NCI-H1694 (cell line): ENCODE results near the gene CRYGD.
"Not testable (repeated sequence)": the region's sequence is repeated elsewhere in the genome, so short reads cannot be mapped to it uniquely, and the experiment has no call there.

Experiments used
- DNase-seq: peaks from one replicate; lab custom pipeline; 2025; lab: John Stamatoyannopoulos, UW

Gene CRYGD

DNA sequence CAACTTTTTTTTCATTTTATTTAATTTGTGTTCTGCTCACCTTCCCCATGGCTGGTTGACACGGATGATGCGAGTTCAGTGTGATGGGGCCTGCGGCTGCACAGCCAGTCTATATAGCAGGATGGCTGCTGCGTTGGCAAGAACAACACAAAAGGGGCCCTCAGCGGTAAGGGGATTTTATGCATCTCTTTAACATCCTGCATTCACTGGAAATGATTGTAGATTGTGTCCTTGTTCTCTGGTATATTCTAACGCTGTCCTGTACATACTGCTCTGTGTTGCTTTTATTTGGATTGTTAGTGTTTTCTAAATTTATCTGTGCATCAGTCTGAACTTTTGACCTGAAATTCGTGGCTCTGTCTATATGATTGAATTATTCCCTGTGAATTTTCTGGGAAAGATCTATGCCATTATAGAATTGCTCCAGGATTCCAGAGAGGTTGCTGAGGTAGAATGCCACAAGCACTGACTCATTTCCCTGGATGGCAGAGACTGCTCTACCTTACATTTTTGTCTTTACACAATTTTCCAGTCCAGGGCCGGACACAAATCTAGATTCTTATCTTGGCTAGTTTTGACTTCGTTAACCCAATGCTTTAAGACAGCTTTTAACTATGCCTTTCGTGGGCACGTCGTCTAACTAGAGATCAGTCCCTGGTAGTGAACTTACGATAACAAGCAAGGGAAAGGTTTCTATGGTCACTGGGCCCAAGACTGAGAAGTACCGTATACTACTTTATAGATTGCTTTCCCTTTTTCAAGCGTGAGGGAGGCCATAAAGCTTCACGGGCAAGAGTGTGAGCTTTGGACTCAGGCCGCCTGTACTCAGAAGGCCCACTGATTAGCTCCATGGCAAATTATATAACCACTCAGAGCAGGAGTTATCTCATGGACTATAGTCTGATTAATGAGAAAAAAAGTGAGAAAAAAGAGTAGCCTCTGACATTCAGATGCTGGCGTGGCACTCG, 5.7 kb upstream of the CRYGD start, which contains the start of gene CRYGC:
TSS of gene CRYGC (minus strand) at position 85 of the 968 bp plus-strand sequence. CDS start at position 49, 36 bp downstream.
- no peak for DNase-seq

DNA sequence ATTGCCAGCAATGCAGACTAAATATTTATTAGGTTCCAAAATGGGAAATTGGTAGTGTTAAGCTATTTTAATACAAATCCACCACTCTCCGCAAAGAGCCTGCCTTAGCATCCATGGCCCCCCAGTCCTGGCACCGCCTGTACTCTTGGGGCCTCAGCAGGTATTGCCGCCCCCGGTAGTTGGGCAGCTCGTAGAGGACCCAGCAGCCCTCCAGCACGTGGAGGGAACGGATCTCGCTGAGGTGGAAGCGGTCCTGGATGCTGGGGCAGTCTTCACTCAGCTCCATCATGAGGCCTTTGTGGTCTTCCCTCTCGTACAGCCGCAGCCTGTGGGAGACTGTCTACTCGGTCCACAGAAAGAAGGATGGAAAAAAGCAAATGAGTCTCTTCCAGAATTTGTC, 3.8 kb upstream of the CRYGD start:
- DNase-seq: no peak

DNA sequence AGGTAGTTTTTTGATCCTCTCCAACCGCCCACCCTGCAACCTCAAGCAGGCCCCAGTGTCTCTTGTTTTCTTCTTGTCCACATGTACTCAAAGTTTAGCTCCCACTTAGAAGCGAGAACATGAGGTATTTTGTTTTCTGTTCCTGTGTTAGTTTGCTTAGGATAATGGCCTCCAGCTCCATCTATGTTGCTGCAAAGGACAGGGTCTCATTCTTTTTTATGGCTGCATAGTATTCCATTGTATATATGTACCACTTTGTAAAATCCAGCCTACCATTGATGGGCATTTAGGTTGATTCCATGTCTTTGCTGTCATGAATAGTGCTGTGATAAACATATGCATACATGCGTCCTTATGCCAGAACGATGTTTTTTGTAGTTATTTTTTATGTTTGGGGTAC, 2.8 kb upstream of the CRYGD start:
- no peak for DNase-seq

DNA sequence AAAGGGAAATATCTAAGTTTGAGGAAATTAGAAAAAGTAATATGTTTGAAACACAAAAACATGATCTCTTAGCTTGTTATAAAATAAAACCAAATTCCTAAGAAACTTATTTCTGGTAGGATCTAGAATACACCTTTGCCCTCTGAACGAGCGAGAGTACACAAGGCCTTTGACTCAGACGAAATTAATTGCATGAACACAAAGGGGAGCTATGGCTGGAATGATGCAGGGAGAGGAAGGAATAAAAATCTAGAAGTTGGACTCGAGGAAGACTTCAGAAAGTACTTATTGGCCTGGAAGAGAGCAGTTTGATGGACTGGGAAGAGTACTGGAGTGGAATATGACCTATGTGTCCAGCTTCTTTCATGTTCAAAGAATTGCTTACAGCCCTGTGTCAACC, 927 bp upstream of the CRYGD start:
- DNase-seq: no peak

DNA sequence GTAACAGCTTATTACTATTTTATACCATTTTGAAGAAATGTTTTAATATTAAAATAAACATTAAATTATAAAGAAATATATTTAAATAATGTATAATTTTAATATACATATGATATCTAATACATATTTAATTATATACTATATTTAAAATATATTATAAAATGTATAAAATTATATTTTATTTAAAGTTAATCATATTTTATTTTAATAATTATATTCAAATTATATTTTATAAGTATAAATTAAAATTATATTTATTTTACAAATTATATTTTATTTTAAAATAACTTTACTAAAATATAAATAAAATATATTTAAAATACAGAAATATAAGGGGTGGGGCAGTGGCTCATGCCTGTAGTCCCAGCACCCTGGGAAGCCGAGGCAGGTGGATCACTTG, 2.1 kb downstream of the CRYGD start:
- DNase-seq: no peak

DNA sequence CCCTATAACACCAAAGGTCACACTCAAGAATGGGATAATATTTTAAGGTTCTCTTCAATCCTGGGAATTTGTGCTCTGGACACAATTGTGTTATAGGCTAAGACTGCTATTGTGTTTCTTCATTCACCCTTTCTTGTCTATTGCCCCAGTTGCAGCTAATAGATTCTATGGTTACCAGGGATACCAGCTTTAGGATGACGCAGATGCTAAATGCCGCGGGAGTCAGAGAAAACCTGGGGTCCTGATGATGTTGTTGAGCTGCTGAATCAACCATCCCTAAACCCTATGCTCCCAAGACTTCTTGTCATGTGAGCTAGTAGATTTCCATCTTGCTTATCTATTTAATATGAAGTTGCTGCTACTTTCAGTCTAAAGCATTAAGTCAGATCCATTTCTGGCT, 5.4 kb downstream of the CRYGD start:
- DNase-seq: no peak

DNA sequence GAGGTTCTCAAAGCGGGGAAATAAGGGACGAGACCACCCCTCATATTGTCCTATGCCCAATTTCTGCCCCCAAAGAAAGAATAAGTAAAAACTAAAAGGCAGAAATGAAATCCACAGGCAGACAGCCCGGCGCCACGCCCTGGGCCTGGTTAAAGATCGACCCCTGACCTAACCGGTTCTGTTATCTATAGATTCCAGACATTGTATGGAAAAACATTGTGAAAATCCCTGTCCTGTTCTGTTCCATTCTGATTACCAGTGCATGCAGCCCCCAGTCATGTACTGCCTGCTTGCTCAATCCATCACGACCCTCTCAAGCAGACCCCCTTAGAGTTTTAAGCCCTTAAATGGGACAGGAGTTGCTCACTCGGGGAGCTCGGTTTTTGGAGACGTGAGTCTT, 6.9 kb downstream of the CRYGD start:
- not testable (repeated sequence) for DNase-seq

DNA sequence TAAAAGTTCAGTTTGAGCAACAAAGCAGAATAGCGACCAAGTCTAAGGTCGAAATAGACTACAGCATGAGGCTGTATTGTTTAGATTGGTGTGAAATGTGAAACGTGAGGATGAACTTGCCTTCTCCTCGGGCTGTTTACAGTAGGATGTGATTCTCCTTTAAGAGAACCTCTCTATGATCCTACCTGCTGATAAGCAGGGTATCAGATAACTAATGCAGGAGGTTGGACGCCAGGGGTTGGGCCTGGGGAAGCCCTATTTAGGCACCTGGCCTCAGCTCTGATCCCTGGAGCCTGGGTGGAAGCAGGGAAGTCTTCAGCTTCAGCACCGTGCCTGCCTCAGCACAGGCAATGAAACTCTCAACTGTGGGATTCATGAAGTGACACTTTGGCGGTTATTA, 11.4 kb downstream of the CRYGD start:
- no peak for DNase-seq

DNA sequence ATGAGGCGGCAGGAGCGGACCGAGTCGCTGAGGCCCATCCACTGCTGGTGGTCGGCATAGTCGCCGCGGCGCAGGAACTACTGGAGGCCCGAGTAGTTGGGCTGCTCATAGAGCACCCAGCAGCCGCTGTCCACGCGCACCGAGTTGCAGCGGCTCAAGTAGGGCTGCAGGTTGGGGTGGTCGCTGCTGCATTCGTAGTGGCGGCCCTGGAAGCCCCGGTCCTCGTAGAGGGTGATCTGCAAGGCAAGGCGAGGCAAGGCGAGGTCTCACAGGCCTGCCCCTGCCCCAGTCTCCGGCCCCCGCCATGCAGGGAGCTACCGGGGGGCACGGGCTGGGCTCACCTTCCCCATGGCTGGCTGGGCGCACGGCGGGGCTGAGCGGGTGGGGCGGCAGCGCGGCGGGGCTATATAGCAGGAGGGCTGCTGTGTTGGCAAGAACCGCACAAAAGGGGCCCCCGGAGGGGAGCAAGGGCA, 12.0 kb downstream of the CRYGD start:
- not testable (repeated sequence) for DNase-seq

DNA sequence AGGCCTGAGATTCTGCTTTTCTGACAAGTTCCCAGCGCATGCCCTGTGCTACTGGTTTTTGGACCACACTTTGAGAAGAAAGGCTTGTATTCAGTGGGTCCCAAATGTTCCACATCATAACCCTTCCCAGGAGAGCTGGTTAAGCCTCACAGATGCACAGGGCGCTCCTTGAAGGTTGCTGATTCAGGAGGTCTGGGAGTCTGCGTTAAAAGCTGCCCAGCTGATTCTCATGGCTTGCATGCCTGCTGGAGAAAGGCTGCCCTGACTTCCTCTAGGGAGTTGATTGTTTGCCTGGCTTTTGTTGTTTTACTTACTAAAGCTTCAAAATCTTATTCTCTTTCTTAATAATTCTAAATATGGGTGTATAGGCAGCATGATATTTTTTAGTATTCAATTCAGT, 20.7 kb downstream of the CRYGD start:
- no peak for DNase-seq

DNA sequence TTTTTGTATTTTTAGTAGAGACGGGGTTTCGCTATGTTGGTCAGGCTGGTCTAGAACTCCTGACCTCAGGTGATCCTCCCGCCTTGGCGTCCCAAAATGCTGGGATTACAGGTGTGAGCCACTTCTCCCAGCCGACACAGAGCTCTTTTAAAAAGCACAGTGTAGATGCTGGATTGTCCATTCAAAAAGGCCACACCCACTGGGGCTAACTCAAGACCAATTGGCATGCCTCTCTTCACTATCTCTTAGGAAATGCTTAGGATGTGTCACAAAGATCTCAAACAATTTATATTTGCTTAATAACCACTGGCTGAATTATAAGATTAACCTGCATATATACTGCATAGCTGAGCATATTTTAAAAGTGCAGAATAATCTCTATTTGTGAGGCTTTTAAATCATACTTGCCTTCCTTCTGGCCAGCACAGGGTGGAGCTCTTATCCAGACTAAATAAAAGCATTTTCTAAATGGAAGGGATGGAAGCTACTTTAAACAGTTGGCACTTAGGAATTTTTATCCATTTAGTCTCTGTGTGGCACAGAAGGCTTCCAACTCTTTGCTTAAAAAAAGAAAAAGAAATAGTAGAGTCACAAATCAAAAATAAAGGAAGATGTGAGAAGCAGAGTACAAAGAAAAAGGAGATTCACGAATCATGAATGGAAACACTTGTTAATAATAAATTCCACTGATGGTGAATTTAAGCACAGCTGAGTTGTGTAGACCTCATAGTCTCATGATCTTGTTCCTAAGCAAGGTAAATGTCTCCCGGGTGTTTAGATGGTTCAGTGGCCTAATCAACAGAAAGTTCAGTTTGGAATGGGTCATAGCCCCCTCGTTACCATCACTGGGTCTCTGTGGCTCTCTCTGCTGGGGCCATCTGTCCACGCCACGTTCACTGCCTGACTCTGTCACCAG, 22.4 kb downstream of the CRYGD start:
- DNase-seq: peak; percentile 18

DNA sequence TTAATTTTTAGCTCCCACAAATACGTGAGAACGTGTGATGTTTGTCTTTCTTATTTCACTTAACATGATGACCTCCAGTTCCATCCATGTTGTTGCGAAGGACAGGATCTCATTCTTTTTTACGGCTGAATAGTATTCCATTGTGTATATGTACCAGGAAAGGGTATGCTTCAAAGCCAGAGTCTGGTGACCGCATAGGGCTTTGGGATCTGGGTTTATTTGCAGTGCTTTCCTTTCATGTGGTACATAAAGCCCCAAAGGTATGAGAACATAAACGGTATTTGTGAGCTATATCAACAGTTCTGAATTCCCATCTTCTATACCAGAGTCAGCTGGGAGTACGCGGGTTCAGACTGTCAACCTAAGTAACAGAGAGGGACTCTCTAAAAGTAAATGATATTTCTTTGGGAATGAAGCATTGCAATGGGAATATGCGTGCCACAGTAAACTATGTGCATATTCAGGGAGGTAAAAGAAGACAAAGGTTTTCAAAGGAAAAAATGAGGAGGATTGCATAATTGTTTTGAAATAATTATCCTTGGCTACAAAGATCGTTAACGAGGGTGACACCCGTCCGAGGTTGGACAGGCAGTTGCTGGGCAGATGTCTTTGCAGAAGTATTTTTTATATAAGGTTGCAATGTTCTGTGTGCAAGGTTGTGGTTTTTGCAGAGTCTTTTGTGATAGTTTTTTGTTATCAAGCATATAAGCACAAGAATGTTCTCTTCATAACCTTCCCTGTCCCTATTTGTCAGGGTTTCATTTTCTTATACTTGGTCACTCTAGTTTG, 24.4 kb downstream of the CRYGD start:
- DNase-seq: no peak

DNA sequence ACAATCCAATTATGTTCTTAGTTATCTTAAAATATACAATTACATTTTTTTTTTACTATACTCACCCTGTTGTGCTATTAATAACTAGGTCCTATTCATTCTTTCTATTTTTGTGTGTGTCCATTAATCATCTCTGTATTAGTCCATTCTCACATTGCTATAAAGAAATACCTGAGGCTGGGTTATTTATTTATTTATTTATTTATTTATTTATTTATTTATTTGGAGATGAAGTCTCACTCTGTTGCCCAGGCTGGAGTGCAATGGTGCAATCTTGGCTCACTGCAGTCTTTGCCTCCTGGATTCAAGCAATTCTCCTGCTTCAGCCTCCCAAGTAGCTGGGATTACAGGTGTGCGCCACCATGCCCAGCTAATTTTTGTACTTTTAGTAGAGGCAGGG, 25.6 kb downstream of the CRYGD start:
- not testable (repeated sequence) for DNase-seq

DNA sequence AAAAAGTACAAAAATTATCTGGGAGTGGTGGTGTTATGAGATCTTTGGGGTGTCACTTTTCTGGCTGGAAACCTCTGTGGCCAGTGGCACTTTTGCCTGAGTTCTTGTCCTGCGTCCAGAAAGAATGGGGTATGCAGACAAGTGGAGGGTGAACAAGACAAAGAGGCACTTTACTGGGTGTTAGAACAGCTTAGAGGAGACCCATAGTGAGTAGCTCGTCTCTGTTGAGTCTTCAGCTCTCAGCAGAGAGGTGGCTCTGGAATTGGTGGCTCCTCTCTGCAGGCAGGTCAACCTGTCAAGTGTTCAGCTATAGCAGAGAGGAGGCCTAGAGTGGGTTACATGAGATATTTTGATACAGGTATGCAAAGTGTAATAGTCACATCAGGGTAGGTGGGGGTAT, 26.1 kb downstream of the CRYGD start:
- DNase-seq: no peak

DNA sequence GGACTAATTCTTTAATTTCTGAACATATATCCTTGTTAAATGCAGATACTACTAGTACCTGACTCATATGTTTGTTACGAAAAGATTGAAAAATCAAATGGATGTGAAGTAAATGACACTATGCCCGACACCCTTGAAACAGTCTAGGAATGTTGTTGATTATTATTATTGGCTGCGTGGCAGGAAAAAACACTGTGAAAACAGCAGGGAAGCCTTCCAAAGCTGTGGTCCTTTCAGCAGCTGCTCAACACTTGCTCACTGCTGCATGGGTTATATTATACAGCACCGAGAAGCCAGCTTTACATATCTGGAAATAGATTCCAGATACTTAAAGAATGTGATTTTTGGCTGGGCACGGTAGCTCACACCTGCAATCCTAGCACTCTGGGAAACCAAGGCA, 26.5 kb downstream of the CRYGD start:
- DNase-seq: no peak

DNA sequence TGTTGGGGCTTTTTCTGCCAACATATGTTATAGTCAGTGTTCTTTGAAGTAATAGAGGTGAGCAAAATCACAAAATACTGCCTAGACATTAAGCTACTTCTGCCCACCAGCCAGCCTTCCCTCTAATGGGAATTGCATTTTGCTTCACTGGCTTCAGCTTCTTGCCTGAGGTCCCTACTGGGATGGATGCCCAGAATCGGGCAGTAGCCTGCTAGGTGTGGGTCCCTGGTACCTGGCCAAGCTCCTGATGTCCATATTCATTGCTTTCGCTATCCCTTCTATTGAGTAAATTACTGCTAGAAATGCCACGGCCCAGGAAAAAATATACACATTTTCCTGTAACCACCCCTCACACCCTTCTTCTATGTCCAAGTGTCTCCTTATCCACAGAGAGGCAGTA, 27.0 kb downstream of the CRYGD start:
- DNase-seq: no peak

DNA sequence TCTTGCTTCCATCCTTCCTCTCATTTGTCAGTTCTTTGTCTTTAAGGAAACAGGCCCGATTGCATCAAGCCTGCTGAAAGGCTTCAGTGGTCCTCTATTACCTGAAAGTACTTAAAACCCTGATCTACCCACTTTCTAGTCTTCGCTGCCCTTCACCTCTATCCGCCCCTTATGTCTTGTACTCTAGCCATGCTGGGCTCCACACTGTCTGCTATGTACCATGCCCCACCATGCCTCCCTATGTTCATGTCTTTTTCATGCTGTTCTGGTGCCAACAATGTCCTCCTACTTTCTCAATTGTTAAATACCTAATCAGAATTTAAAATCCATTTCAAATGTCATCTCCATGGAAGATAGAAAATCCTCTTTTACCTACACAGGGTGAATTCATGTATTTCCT, 28.2 kb downstream of the CRYGD start:
- DNase-seq: no peak

DNA sequence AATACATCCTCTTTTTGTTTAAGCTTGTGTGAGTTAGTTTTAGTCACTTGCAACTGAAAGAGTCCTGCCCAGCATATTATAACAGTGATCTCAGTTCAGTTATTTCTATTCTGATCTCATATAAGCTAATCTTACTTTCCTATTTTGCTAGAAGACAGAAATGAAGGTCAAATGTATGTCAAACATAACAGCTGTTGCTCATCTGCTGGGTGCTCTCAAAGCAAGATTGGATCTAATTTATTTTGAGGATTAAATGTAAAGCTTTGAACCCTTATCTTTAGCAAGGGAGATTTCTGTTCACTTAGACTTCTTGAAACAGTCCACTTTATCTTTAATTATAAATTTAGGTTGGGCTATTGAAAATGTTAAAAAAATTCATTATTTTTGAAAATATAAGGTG, 31.2 kb downstream of the CRYGD start:
- no peak for DNase-seq

DNA sequence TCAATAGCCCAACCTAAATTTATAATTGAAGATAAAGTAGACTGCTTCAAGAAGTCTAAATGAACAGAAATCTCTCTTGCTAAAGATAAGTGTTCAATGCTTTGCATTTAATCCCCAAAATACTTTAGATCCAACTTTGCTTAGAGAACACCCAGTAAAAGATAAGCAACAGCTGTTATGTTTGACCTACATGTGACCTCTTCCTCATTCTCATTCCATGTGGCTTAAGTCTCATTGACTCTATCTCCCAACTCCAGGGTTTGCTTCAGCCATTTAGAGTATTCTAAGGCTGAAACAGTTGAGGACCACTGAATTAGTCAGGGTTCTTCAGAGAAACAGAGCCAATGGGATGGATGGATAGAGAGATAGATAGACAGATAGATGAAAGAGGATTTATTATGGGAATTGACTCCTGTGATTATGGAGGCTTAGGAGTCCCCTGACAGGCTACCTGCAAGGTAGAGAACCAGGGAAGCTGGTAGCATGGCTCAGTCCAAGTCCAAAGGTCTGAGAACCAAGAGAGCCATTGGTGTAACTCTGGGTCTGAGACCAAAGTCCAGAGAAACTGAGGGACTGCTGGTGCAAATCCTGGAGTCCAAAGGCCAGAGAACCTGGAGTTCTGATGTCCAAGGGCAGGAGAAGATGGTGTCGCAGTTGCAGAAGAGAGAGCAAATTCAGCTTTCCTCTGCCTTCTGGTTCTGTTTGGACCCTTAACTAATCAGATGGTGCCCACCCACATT, 32.1 kb downstream of the CRYGD start:
- DNase-seq: no peak

DNA sequence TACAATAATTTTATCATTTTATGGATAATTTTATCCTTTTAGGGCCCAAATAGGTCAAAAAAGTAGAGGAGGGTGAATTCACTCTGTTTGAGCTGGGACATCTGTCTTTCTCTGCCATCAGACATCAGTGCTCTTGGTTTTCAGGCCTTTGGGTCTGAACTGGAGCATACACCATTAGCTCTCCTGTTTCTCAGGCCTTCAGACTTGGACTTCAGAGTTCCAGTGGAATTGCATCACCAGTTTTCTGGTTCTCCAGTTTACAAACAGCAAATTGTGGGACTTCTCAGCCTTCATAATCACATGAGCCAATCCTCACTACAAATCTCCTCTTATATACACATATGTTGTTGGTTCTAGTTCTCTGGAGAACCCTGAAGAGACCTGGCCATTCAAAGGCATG, 33.9 kb downstream of the CRYGD start:
- DNase-seq: no peak

DNA sequence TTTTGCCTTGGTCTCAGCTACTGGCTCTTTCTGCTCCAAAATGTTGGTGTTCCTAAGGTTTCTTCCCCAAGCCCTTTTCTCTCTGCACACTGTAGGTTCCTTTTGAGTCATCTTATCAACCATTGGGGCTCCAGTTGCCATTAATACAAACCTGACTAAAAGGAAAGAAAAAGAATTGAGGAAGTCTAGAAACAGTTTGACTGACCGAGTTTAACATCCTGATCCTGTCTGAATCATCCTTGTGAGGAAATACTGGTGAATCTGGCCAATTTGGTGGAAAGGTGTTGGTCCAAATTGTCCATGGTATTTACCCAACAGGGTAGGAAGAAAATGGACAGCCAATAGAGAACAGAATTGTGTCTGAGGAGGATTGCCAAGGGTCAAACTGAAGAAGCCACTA, 38.3 kb downstream of the CRYGD start:
- no peak for DNase-seq
